HEK293 (cell line): ENCODE measurements around the gene GCC1.

Experiments used
- CTCF ChIA-PET: fragments of 350-600 bp; formaldehyde crosslinking; extraction: SDS; loops from one replicate; lab custom pipeline; 2021; ENCODE audit warnings: antibody characterized with exemption; lab: Yijun Ruan, JAX
- POLR2A ChIA-PET: fragments of 300-600 bp; formaldehyde crosslinking; extraction: SDS; loops from one replicate; lab custom pipeline; 2020; ENCODE audit warnings: antibody characterized with exemption, inconsistent platforms; lab: Yijun Ruan, JAX
- H3K27ac ChIP-seq: fragments of 200-500 bp; sonication (Bioruptor generic); 2 replicates; pipeline ENCODE4 v1.5.1; 2014; ENCODE audit warnings: low read depth, low read length, control low read depth, inconsistent platforms; ENCODE audit errors: extremely low read depth
- H3K36me3 ChIP-seq, 2 experiments: fragments of 200-500 bp in 1 of 2; sonication (Bioruptor generic) in 1 of 2; 1 replicate in 1 of 2; 2 replicates in 1 of 2; pipeline ENCODE4 v1.5.1; 2014 to 2017; ENCODE audit warnings: inconsistent platforms in 2 of 2, low read length in 2 of 2; ENCODE audit not compliant: control insufficient read depth in 2 of 2, insufficient read depth in 1 of 2
- H3K4me1 ChIP-seq: fragments of 200-500 bp; sonication (Bioruptor generic); 2 replicates; pipeline ENCODE4 v1.5.1; 2014; ENCODE audit warnings: mild to moderate bottlenecking, low read length, inconsistent platforms; ENCODE audit not compliant: control insufficient read depth, insufficient read depth
- H3K4me3 ChIP-seq: 2 replicates; pipeline ENCODE4 v1.5.1; 2011; ENCODE audit warnings: low read depth, mild to moderate bottlenecking, control low read depth, low read length, moderate library complexity
- H3K9me3 ChIP-seq: fragments of 200-500 bp; sonication (Bioruptor generic); 2 replicates; pipeline ENCODE4 v1.5.1; 2014; ENCODE audit warnings: low read depth, low read length, inconsistent platforms; ENCODE audit not compliant: control insufficient read depth, insufficient read depth
- AEBP2 ChIP-seq: fragments of 450-650 bp; formaldehyde crosslinking; IDR thresholded peaks from 2 replicates; pipeline ENCODE4 v1.5.1; 2016; ENCODE audit warnings: missing biosample characterization, missing genetic modification characterization, borderline replicate concordance
- BCL11B ChIP-seq: fragments of 450-650 bp; formaldehyde crosslinking; IDR thresholded peaks from 2 replicates; pipeline ENCODE4 v1.5.1; 2016; ENCODE audit warnings: low read depth, missing biosample characterization, missing genetic modification characterization
- HIC1 ChIP-seq: fragments of 450-650 bp; formaldehyde crosslinking; IDR thresholded peaks from 2 replicates; pipeline ENCODE4 v1.5.1; 2016; ENCODE audit warnings: missing biosample characterization, missing genetic modification characterization
- PRDM10 ChIP-seq: fragments of 450-650 bp; formaldehyde crosslinking; IDR thresholded peaks from 2 replicates; pipeline ENCODE4 v1.5.1; 2016; ENCODE audit warnings: missing biosample characterization, missing genetic modification characterization
- RBAK ChIP-seq: fragments of 450-650 bp; formaldehyde crosslinking; IDR thresholded peaks from 2 replicates; pipeline ENCODE4 v1.5.1; 2016; ENCODE audit warnings: missing biosample characterization, missing genetic modification characterization
- TRIM28 ChIP-seq: IDR thresholded peaks from 2 replicates; pipeline ENCODE4 v1.6.1; 2011; ENCODE audit warnings: low read length, control low read depth, borderline replicate concordance
- YY2 ChIP-seq: fragments of 450-650 bp; formaldehyde crosslinking; IDR thresholded peaks from 2 replicates; pipeline ENCODE4 v1.5.1; 2016; ENCODE audit warnings: missing biosample characterization, missing genetic modification characterization
- ZNF148 ChIP-seq: fragments of 450-650 bp; formaldehyde crosslinking; IDR thresholded peaks from 2 replicates; pipeline ENCODE4 v1.5.0; 2017; ENCODE audit warnings: missing biosample characterization, missing genetic modification characterization, borderline replicate concordance
- ZNF16 ChIP-seq: fragments of 450-650 bp; formaldehyde crosslinking; IDR thresholded peaks from 2 replicates; pipeline ENCODE4 v1.5.1; 2016; ENCODE audit warnings: low read depth, missing biosample characterization, missing genetic modification characterization
- ZNF18 ChIP-seq: fragments of 450-650 bp; formaldehyde crosslinking; IDR thresholded peaks from 2 replicates; pipeline ENCODE4 v1.5.1; 2016; ENCODE audit warnings: missing biosample characterization, missing genetic modification characterization
- ZNF266 ChIP-seq: fragments of 450-650 bp; formaldehyde crosslinking; IDR thresholded peaks from 2 replicates; pipeline ENCODE4 v1.5.1; 2016; ENCODE audit warnings: missing biosample characterization, missing genetic modification characterization, low read depth
- ZNF292 ChIP-seq: fragments of 450-650 bp; formaldehyde crosslinking; IDR thresholded peaks from 2 replicates; pipeline ENCODE4 v1.5.1; 2016; ENCODE audit warnings: low read depth, missing biosample characterization, missing genetic modification characterization, borderline replicate concordance
- ZNF416 ChIP-seq: fragments of 450-650 bp; formaldehyde crosslinking; IDR thresholded peaks from 2 replicates; pipeline ENCODE4 v1.5.1; 2016; ENCODE audit warnings: missing biosample characterization, missing genetic modification characterization
- ZNF544 ChIP-seq: fragments of 450-650 bp; formaldehyde crosslinking; IDR thresholded peaks from 2 replicates; pipeline ENCODE4 v1.5.0; 2017; ENCODE audit warnings: missing biosample characterization, missing genetic modification characterization
- ZNF621 ChIP-seq: fragments of 450-650 bp; formaldehyde crosslinking; IDR thresholded peaks from 2 replicates; pipeline ENCODE4 v1.5.1; 2017; ENCODE audit warnings: missing biosample characterization, missing genetic modification characterization
- ZNF654 ChIP-seq: fragments of 450-650 bp; formaldehyde crosslinking; IDR thresholded peaks from 2 replicates; pipeline ENCODE4 v1.5.1; 2016; ENCODE audit warnings: low read depth, missing biosample characterization, missing genetic modification characterization
- ZNF704 ChIP-seq: fragments of 450-650 bp; formaldehyde crosslinking; IDR thresholded peaks from 2 replicates; pipeline ENCODE4 v1.5.1; 2016; ENCODE audit warnings: missing biosample characterization, missing genetic modification characterization

Gene GCC1

GRCh38 chr7:127532736-127533135 is 52.7 kb downstream of the GCC1 start:
- CTCF ChIA-PET, result no interaction called here
- H3K4me1 ChIP-seq, result no peaks in the 10 kb centered on the region
- no peak for TF ChIP-seq ZNF704 (tag by site-specific recombination)
- no peak for TF ChIP-seq PRDM10 (tag by site-specific recombination)
- TF ChIP-seq TRIM28, result no peak
- TF ChIP-seq BCL11B (tag by site-specific recombination), result no peak
- no peak for TF ChIP-seq ZNF266 (tag by site-specific recombination)
- TF ChIP-seq ZNF292 (tag by site-specific recombination), result no peak
- TF ChIP-seq ZNF416 (tag by site-specific recombination), result no peak
- no peak for TF ChIP-seq ZNF16
- TF ChIP-seq HIC1 (tag by site-specific recombination), result no peak
- no peak for TF ChIP-seq AEBP2 (tag by site-specific recombination)
- no peak for TF ChIP-seq ZNF544 (tag by site-specific recombination)
- TF ChIP-seq RBAK (tag by site-specific recombination), result no peak
- TF ChIP-seq ZNF654 (tag by site-specific recombination), result no peak
- no peak for TF ChIP-seq YY2 (tag by site-specific recombination)
- no peak for TF ChIP-seq ZNF621
- no peak for TF ChIP-seq ZNF148 (tag by site-specific recombination)
- TF ChIP-seq ZNF18, result no peak

More at GRCh38 chr7:127532736-127533135, 52.7 kb downstream of the GCC1 start:
- Histone ChIP-seq H3K9me3 (no peaks in the 10 kb centered on the region), H3K36me3 (no peaks in the 10 kb centered on the region), H3K4me3 (no peak overlapping the region), H3K27ac (no peak overlapping the region)
- POLR2A ChIA-PET, result no interaction called here
